Posterior cingulate gyrus (tissue), 11 donors: ENCODE results near the gene SOS1.

Experiments used
- DNase-seq, 10 donors: peaks; one replicate each; pipeline versions ENCODE4 v3.0.0 to v3.0.0-alpha.2; 2020 to 2021; ENCODE audit warnings: mixed read lengths in 3 of 10
- intact Hi-C: fragments of 100-400 bp; cut with DNase I; formaldehyde crosslinking; loops from one replicate; pipeline ENCODE4 v1.15.1; 2023

SOS1 gene

DNA sequence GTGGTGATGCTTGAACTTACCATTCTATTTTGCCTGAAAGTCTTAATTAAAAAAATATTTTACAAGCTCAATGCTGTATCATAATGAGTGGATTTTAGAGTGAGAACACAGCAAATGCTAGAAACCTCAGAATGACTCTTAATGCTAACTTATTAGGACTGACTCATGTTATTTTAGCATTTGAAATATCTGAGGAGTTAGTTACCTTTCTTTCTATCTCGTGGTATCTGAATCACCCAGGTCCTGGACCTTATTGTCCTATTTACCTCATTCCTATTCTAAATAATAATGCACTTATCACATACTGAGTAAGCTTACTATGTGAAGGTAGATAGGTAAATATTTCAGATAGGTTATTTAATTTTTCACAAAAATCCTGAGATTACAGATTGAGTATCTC is 70.7 kb downstream of the SOS1 start:
- intact Hi-C loops, result no loop called here

DNA sequence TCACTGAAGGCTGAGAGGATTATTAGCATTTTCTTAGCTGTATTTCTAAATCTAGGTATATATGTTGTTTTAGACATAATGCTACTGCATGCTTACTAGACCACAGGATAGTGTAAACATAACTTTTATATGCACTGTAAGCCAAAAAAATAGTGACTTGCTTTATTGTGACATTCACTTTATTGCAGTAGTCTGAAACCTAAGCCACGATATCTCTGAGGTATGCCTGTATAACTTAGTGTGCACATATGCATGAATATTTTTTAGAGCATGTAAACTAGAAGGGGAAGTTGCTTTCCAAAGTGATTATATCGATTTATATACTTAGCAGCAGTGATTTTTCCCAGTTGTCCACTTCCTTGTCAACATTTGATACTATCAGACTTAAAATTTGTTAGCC is 81.8 kb downstream of the SOS1 start:
- no peak for DNase-seq
- intact Hi-C loops, result no loop called here

More for the DNA sequence above, 70.7 kb downstream of the SOS1 start:
- DNase-seq, result no peak

DNA sequence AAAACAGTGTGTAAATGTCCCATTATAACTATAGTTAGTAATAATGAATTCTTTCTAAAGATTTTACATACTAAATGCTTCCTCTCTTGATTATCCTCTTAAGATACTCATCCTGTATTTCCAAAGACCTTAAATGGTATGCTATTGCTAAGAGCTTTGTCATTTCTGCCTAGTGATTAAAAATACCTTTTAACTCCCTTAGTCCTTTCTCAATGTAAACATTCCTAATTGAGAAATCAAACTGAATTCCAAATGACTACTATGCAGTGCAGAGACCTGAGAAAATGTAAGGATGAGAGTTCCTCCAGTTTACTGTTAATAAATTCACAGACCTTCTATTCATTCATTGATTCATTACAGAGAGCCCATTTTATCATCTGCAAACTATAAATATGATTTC is 86.9 kb downstream of the SOS1 start:
- intact Hi-C loops, result no loop called here
- no peak for DNase-seq

DNA sequence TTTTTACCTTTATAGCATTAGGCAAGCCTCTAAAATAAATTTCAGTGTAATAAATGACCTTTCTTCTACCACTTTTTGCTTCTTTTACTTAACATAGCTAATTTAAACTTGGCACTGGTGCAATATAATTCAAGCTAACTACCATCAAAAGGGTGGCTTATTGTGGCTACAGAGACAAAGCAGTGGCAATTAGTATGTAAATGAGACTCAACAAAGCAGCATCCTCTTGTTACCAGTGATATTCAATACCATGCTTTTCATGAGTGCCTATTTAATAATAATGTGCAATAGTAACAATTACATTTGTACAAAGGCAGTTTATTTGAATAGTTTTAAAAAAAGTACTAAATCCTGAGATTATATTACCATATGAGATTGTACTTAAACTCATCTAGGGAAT is 93.4 kb downstream of the SOS1 start:
- no peak for DNase-seq
- intact Hi-C loops, result no loop called here

DNA sequence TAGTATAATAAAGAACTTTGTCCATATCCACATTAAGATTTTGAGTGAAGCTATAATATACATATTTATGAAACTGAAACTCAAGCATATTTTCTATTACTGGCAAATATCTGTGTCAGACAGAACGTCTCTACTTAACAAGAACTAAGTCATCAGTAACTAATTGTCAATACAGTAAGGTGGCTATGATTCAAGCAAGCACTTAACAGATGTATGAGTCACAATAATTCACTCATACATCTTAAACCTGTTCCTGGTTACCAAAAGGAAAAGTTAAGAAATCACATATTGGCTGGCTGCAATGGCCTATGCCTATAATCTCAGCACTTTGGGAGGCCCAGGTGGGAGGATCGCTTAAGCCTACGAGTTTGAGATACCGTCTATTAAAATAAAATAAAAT is 96.0 kb downstream of the SOS1 start:
- no peak for DNase-seq
- intact Hi-C loops, result no loop called here

DNA sequence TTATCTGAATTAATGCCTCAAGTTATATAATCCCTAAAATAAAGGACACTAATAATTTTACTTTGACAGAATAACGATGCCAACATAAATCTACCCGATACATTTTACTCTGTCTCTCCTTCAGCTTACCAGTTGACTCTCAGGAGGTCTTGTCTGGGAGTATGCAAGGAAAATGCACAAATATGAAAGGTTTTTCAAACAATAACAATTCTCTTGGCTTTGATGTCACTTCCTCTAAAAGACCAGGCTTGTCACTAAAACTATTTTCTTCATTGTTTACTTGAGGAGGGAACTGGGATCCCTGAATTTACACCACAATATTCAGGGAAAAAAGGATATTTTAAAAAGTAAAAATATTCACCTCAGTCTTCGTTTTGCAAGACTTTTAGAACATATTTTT is 97.2 kb downstream of the SOS1 start:
- intact Hi-C loops, result no loop called here
- DNase-seq, result no peak

DNA sequence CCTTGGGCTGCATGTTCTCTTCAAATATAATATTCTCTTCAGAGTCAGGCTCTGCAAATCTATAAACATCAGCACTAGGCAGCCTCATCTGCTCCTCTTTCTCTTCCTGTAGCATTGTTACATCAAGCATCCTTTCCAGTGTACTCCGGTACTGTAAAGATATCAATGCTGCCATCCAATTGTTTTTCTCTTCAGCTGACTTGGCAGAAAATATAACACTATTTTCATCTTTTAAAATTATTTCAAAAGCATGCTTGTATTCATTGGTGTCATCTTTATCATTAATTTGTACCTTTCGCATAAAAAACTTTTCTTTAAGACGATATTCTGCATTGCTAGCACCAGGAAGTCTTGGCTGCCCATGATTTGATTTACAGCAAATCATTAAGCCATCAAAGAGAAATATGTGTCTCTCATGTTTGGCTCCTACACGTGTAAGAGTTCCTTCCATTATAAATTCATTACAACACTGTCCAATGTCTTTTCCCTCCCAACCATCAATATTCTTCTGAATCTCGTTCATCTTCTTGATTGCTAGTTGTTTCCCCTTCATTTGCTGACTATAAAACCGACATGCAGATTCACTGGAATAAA is 98.1 kb downstream of the SOS1 start:
- intact Hi-C loops, result no loop called here
- no peak for DNase-seq

DNA sequence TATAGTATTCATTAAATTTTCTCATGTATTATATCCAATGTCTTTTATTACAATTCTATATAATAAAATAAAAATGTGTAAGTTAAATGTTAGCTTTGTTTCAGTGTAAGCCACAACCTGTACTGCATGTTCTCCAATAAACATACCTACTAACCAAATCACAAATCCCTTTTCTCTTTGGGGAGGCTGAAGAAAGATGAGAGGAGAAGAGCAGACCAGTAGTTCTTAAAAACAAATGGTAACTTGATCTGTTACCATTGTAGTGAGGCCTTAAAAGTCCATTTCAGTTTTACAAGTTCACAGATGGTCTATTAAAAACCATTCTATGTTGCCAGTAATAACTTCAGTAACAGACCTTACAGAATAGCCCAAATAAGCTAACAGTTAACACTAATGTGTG is 100.5 kb downstream of the SOS1 start:
- DNase-seq, result no peak
- intact Hi-C loops, result no loop called here

DNA sequence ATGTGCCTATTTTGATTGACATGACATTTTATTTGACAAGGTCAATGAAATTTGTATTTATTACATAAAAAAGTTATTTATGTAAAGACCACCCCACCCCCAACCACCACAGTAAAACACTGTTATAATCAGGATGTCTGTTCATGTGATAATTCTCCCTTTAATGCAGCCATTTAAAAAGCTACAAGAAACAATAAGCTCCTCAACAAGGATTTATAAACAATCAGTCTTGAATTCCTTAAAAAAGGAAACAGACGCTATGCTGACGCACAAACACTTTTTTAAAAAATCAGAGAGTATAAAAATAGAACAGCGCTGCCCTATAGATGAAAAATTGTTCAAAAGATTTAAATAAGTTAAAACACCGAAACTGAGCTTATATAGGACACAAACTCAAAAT is 102.2 kb downstream of the SOS1 start:
- no peak for DNase-seq
- intact Hi-C loops, result no loop called here

DNA sequence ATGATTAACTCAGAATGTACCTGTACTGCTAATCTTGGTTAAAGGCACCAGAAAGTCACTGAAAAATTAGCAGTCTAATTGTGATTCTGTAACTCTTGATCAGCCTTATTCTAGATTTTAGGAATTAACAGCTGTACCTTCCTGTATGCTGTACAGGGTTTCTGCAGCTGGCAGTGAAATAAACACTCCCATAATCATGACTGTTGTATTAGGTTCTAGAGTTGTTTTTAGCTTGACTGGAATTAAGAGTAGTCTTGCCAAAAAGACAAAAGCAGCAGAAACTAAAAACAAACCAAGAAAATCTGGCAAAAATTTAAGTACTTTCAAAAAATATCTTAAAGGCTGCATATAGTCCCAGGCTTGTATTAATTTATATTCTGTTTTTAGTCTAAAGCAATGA is 103.5 kb downstream of the SOS1 start:
- no peak for DNase-seq
- intact Hi-C loops, result no loop called here

DNA sequence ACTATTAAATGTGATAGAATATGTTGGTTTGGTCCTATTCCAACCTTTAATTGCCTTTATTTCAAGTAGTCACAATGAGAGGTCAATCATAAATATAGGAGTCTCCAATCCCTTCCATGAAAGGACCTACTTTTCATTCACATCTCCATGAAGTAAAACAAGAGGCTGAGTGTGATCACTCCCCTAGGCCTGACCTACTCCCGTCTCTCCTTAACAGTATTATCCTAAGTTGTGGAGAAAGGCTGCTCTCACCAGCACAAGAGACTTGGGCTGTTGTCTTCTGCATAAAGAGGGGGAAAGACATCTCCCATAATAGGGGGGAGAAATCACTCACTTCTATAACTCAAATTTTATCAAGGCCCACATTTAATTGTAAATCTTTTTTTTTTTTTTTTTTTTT is 105.4 kb downstream of the SOS1 start:
- intact Hi-C loops, result no loop called here
- no peak for DNase-seq

DNA sequence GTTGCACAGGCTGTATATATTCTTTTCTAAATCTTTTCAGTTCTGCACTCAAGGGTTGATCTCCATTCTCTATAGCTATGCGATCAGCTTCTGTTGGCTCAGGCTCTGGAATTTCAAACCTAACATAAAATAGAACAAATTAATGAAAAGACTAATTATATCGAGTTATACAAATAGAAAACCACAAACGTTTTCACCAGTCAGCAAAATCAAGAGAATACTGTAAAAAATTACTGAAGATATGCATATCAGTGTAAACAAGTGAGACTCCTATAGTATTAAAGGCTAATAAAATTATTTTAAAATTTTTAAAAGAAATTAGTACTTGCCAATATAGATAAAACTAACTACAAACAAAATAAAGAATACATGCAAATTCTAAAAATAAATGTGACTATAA is 107.0 kb downstream of the SOS1 start:
- DNase-seq, result no peak
- intact Hi-C loops, result no loop called here

DNA sequence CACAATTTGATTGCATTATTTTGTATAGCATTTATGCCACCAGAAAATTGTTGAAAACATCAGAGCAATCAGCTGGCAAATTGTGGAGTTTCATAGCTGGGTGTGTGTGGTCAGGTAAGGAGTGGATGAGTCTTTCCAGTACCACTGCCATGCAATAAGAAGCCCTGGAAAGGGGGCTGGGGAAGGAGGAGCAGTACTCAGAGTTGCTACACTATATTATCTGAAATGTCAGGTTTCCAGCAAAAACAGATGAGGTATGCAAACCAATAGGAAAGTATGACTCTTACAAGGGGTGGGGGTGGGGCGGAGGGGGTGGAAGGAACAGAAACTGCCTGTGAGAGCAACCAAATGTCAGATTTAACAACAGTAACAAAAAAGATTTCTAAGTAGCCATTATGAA is 112.2 kb downstream of the SOS1 start:
- intact Hi-C loops, result no loop called here
- DNase-seq, result no peak

DNA sequence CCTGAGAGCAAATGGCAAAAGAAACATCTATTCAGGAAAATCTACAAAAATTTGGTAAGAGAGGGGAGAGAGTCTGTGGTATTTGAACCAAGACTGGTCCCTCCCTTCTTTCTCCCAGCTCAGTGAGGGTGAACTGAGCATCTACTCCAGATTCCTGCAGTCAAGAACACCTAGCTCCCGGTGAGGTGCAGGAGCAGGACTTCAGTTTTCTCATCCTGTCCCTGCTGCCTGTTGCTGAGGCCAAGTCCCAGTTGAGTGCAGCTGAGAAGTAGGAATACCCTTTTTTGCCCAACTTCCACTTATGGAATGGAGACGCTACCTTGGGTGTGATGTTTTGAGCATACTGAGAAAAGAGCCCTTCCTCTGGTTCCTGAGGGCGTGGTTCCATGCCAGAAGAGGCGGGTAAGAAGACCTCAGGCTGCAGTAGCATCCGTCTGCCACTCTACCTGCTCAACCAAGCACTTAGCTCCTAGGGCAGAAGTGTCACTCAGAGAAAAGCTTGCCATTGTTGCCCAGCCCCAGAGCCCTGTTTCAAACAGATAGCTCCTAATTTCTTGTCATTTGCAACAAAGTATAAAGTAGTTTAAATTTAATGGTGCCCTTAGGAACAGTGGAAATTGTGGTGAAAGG is 112.9 kb downstream of the SOS1 start:
- DNase-seq, result no peak
- intact Hi-C loops, result no loop called here

DNA sequence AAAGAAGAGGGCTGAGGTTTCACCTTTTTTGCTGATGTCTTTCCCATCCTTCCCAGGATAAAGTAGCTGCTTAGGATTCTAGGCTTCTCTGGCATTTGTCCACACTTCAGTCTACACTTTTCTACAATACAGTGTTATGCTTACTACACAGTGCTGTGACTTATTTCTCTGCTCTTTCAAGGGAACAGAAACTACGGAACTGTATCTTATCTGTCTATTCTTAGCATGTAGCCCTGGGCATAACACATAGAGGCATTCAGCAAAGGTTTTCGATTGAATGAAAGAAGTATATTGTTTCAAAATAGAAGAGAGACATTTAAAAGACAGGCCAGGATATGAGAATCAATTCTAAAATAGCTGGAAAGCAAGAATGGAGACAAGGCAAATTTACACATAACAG is 120.3 kb downstream of the SOS1 start:
- no peak for DNase-seq
- intact Hi-C loops, result no loop called here

DNA sequence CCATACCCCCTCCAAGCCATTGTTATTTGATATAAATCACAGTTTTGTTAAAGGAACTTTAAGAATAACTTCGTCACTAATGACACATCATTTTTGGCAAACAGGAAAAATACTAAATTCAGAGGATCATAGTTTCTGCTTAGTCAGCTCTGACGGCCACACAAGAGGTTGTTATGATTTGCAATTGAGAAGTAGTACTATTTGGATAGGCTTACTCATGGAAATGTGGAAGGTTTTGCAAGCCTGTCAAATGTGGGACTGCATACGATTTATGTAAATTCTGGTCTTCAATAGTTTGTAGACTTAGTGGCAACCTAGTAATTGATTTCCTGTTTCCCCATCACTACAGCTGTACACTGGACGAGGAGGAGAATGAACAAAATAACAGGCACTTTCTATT is 123.1 kb downstream of the SOS1 start:
- DNase-seq, result no peak
- intact Hi-C loops, result no loop called here

DNA sequence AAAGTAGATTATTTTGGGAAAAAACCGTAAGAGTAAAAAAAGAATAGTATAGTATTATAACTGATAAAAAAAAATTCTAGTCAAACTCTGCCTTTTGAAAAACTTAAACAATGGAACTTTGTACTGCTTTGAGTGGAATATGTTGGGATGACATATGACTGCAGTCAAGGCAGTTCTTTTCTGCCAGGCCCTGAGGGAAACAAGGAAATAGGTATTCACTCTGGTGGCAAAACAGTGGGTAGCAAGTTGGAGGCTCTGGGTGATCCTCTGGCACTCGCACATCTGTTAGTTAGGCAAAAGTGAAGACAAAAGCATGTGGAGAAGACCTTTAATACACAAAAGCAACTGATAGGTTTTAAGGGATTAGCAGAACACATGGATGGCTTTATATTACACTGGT is 129.0 kb downstream of the SOS1 start:
- DNase-seq, result no peak
- intact Hi-C loops, result no loop called here

DNA sequence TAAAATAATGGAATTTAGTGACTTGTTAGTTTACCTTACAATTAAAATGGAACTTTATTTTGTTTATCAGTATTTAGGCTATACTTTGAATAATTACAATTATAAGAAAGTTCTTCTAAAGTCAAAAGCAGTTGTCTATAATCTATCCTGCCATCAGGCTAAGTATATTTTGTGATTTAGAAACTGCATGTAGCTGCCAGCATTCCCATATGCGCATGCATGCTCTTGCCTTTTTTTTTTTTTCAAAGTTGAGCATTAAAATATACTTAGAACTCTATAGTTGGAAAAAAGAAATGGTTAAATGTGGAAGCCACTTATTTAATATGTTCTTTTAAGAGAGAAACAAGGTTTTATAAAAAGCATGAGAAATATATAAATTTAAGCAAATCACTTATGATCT is 132.1 kb downstream of the SOS1 start:
- intact Hi-C loops, result no loop called here
- no peak for DNase-seq

DNA sequence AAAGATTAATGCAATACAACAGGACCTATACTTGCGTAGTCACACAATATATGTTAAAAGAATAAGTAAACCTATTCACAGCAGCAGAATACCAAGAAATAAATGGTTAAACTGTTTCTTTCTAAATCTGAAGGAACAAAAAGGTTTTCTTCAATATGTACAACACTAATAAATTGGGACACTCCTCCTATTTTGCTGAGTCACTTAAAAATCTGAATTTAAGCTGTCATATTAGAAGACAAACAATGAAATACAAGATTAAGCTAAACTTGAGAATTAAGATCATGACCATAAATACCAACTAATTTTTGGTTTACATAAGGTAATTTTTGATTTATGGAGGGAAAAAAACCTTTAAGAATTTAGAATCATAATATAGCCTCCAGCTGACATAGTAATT is 138.4 kb downstream of the SOS1 start:
- intact Hi-C loops, result no loop called here
- DNase-seq, result no peak

DNA sequence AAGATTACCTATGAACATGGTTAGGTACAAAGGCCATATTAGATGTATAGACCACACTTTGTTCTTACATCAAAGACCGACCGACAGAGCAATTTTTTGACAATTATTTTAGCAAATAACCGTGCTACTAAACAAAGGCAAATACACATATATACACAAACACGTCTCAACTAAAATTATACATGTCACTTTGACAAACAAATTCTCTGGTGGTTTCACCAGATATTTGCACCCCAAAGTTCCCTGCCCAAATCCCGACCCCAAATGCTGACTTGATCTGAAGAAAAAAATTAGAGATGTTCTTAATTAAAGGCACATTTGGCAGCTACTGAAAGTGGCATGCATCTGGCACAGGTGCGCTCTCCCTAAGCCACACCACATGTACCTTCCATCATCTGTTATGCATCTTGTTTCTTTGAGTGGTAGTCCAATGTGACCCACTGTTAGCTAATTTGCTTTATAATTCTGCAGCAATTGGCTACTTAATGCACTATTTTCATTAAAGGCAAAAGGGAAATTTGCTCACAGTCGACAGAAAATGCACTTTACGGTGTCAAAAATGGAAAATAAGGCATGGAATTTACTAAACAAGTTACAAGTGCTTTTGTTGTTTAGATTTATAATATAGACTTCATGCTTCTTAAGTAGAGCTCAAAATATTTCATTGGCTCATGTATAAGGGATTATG is 139.0 kb downstream of the SOS1 start:
- intact Hi-C loops, result no loop called here
- no peak for DNase-seq

DNA sequence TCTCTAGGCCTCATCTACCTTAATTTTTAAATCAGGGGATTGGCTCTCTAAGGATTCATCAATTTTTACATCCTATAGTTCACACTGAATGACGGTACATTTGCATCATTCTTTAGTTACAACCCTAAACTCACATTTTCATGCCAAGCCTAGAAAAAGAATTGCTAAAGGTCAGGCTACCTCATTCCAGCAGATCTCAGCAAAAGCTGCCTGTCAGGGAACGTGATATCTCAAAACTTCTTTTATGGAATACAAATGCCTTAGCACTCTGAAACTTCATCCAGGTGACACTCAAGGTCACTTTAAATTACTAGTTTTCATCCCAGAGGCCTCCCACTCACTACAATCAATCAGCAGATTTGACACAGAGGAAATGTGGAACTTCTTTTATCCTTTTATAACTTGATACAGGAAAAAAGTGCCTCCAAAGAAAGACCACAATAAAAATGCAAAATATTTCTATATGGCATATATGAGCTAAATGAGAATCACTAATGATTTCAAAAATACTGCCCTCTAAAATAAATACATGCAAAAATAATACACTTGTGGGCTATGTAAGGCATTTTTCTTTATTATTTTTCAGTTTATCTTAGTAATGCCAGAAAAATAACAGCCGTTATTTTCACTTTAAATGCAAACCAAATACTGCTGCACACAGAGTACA is 139.7 kb downstream of the SOS1 start:
- intact Hi-C loops, result no loop called here
- DNase-seq, result no peak

DNA sequence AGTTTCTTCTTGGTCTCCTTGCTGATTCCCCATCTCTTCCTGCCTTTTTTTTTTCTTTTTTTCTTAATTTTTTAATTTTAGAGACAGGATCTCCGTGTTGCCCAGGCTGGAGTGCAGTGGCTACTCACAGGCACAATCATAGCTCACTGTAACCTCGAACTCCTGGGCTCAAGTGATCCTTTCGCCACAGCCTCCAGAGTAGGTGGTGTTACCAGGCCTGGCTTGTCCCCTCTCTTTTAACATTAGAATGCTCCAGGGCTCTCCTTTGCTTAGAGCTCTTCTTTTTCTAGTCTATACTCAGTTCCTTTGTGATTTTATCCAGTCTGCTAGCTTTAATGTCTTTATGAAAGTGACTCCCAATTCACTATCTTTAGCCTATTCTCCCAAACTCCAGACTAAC is 141.9 kb downstream of the SOS1 start:
- DNase-seq, result no peak
- intact Hi-C loops, result no loop called here
